MM.1S (cell line): ENCODE results near the gene UBE2J2.

Experiments
- DNase-seq: peaks from one replicate; pipeline ENCODE4 v3.0.0-alpha.2; 2015
- H2AFZ ChIP-seq: fragments of 300-600 bp; sonication (generic); 2 replicates; pipeline ENCODE4 v1.6.0; 2016; ENCODE audit warnings: antibody characterized with exemption, low read length
- H3F3A ChIP-seq: fragments of 300-600 bp; sonication (generic); 2 replicates; pipeline ENCODE4 v1.6.1; 2016; ENCODE audit warnings: mild to moderate bottlenecking, antibody characterized with exemption, low read length, moderate library complexity, mixed read lengths; ENCODE audit not compliant: insufficient read depth
- H3K27ac ChIP-seq: fragments of 300-600 bp; sonication (generic); 2 replicates; pipeline ENCODE4 v1.5.1; 2016; ENCODE audit warnings: mild to moderate bottlenecking, low read length
- H3K27me3 ChIP-seq: fragments of 300-600 bp; sonication (generic); replicated peaks from 2 replicates; pipeline ENCODE4 v1.6.0; 2016; ENCODE audit warnings: low read length; ENCODE audit not compliant: insufficient read depth
- H3K36me3 ChIP-seq: fragments of 300-600 bp; sonication (generic); replicated peaks from 2 replicates; pipeline ENCODE4 v1.6.1; 2016; ENCODE audit warnings: mild to moderate bottlenecking, low read length, mixed read lengths; ENCODE audit not compliant: insufficient read depth
- H3K4me1 ChIP-seq: fragments of 300-600 bp; sonication (generic); 2 replicates; pipeline ENCODE4 v1.6.1; 2016; ENCODE audit warnings: low read length, mixed read lengths
- H3K4me2 ChIP-seq: fragments of 300-600 bp; sonication (generic); 2 replicates; pipeline ENCODE4 v1.6.0; 2016; ENCODE audit warnings: low read depth, low read length
- H3K4me3 ChIP-seq: fragments of 300-600 bp; sonication (generic); 2 replicates; pipeline ENCODE4 v1.5.1; 2016; ENCODE audit warnings: low read length, mixed read lengths
- H3K79me2 ChIP-seq: fragments of 300-600 bp; sonication (generic); 2 replicates; pipeline ENCODE4 v1.6.1; 2016; ENCODE audit warnings: mixed run types, low read length, mixed read lengths
- H3K9ac ChIP-seq: fragments of 300-600 bp; sonication (generic); 2 replicates; pipeline ENCODE4 v1.6.1; 2016; ENCODE audit warnings: low read length, mixed read lengths
- H3K9me2 ChIP-seq: fragments of 300-600 bp; sonication (generic); replicated peaks from 2 replicates; pipeline ENCODE4 v1.6.1; 2016; ENCODE audit warnings: mild to moderate bottlenecking, low read length, mixed read lengths; ENCODE audit not compliant: insufficient read depth
- H3K9me3 ChIP-seq: fragments of 300-600 bp; sonication (generic); replicated peaks from 2 replicates; pipeline ENCODE4 v1.6.1; 2016; ENCODE audit warnings: mild to moderate bottlenecking, low read length, mixed read lengths; ENCODE audit not compliant: insufficient read depth
- H4K20me1 ChIP-seq: fragments of 300-600 bp; sonication (generic); 2 replicates; pipeline ENCODE4 v1.6.1; 2016; ENCODE audit warnings: mild to moderate bottlenecking, low read length, moderate library complexity, mixed read lengths; ENCODE audit not compliant: insufficient read depth
- CTCF ChIP-seq: fragments of 300-600 bp; sonication (generic); IDR thresholded peaks from 2 replicates; pipeline ENCODE4 v1.5.1; 2016; ENCODE audit warnings: antibody characterized with exemption, low read length, mixed read lengths
- EZH2 ChIP-seq: fragments of 300-600 bp; sonication (generic); optimal IDR thresholded peaks from 2 replicates; pipeline ENCODE3; 2017; ENCODE audit warnings: low read depth, mild to moderate bottlenecking, antibody characterized with exemption, low read length, mixed read lengths
- EZH2phosphoT487 ChIP-seq: fragments of 300-600 bp; sonication (generic); IDR thresholded peaks from 2 replicates; pipeline ENCODE4 v1.6.1; 2018; ENCODE audit warnings: antibody characterized with exemption, low read length

Gene UBE2J2

GRCh38 chr1:1244192-1244811, 29.4 kb downstream of the UBE2J2 start:
- H3K27me3 ChIP-seq = peaks cover 52% of the 10 kb centered on the region
- no peaks in the 10 kb centered on the region for H4K20me1 ChIP-seq
- DNase-seq = no peak
- H3K9ac ChIP-seq = no peak overlapping the region
- no peaks in the 10 kb centered on the region for H3K36me3 ChIP-seq
- H3F3A ChIP-seq = no peaks in the 10 kb centered on the region
- H3K27ac ChIP-seq = no peak overlapping the region
- no peak overlapping the region for H3K4me3 ChIP-seq
- no peaks in the 10 kb centered on the region for H3K4me1 ChIP-seq
- H3K9me2 ChIP-seq = no peaks in the 10 kb centered on the region
- no peaks in the 10 kb centered on the region for H3K79me2 ChIP-seq
- H3K4me2 ChIP-seq = no peak overlapping the region
- TF ChIP-seq CTCF = no peak
- no peaks in the 10 kb centered on the region for H3K9me3 ChIP-seq
- H2AFZ ChIP-seq = no peak overlapping the region

- TF ChIP-seq CTCF (no peak), EZH2phosphoT487 (no peak), EZH2 (no peak)
- H3K79me2 ChIP-seq = no peaks in the 10 kb centered on the region
- peaks cover 57% of the 10 kb centered on the region for H3K27me3 ChIP-seq
- no peaks in the 10 kb centered on the region for H3F3A ChIP-seq
- no peak overlapping the region for H2AFZ ChIP-seq
- no peak overlapping the region for H3K4me2 ChIP-seq
- H3K4me1 ChIP-seq = no peaks in the 10 kb centered on the region
- no peak overlapping the region for H3K27ac ChIP-seq
- no peak for DNase-seq
- H3K4me3 ChIP-seq = no peak overlapping the region
- H3K36me3 ChIP-seq = no peaks in the 10 kb centered on the region
- no peak overlapping the region for H3K9ac ChIP-seq
- H3K9me2 ChIP-seq = no peaks in the 10 kb centered on the region
- no peaks in the 10 kb centered on the region for H3K9me3 ChIP-seq
- H4K20me1 ChIP-seq = no peaks in the 10 kb centered on the region
Measured at GRCh38 chr1:1243807-1244191, 29.9 kb downstream of the UBE2J2 start.

- Histone ChIP-seq H3K27ac (no peak overlapping the region), H2AFZ (no peak overlapping the region), H3K9ac (no peak overlapping the region), H3K4me1 (no peaks in the 10 kb centered on the region), H3K4me2 (no peak overlapping the region), H3K9me3 (no peaks in the 10 kb centered on the region), H3K36me3 (no peaks in the 10 kb centered on the region), H3F3A (no peaks in the 10 kb centered on the region), H4K20me1 (no peaks in the 10 kb centered on the region), H3K79me2 (no peaks in the 10 kb centered on the region), H3K4me3 (no peak overlapping the region), H3K9me2 (no peaks in the 10 kb centered on the region), H3K27me3 (peaks cover 63% of the 10 kb centered on the region)
- TF ChIP-seq EZH2phosphoT487 (no peak), EZH2 (no peak), CTCF (no peak)
- no peak for DNase-seq
Measured at GRCh38 chr1:1243266-1243660, 30.4 kb downstream of the UBE2J2 start.
